GM12878 (cell line): ENCODE data around the gene SPATA3. TPM values are rescaled to one million over a fixed set of nuclear protein-coding genes. Genes with fewer than 3 reads are reported as not detected.

Source experiments
- BCL3 ChIP-seq: IDR thresholded peaks from 2 replicates; pipeline ENCODE4 v1.6.1; 2011; ENCODE audit warnings: borderline replicate concordance, low read depth, mild to moderate bottlenecking, moderate library complexity, low read length; ENCODE audit not compliant: insufficient read depth, poor library complexity, severe bottlenecking
- BHLHE40 ChIP-seq, 2 experiments: fragments of 450-650 bp in 1 of 2; IDR thresholded peaks; 2 replicates each; pipeline ENCODE4 v1.6.1; 2011 to 2017; ENCODE audit warnings: low read depth in 2 of 2, borderline replicate concordance in 1 of 2, improper control_type of control experiment in 1 of 2, low read length in 1 of 2, mild to moderate bottlenecking in 1 of 2
- HDAC6 ChIP-seq: fragments of 200-600 bp; sonication (generic); IDR thresholded peaks from one replicate; pipeline ENCODE4 v1.8.0; 2017; ENCODE audit warnings: antibody characterized with exemption; ENCODE audit not compliant: unreplicated experiment
- JUNB ChIP-seq: IDR thresholded peaks from 2 replicates; pipeline ENCODE4 v1.6.1; 2016; ENCODE audit warnings: antibody characterized with exemption, mild to moderate bottlenecking
- MEF2A ChIP-seq: IDR thresholded peaks from 2 replicates; pipeline ENCODE4 v1.6.1; 2011; ENCODE audit warnings: low read depth, mild to moderate bottlenecking, low read length, moderate library complexity; ENCODE audit not compliant: insufficient read depth
- NR2C2 ChIP-seq: IDR thresholded peaks from 2 replicates; pipeline ENCODE4 v1.6.1; 2011; ENCODE audit warnings: borderline replicate concordance, low read depth; ENCODE audit not compliant: control insufficient read depth, insufficient read length
- SIN3A ChIP-seq: IDR thresholded peaks from 2 replicates; pipeline ENCODE4 v1.6.1; 2012; ENCODE audit warnings: low read depth, low read length, improper control_type of control experiment
- SREBF1 ChIP-seq: IDR thresholded peaks from 2 replicates; pipeline ENCODE4 v1.6.1; 2012; ENCODE audit warnings: mild to moderate bottlenecking, low read length
- ZNF592 ChIP-seq: fragments of 450-650 bp; IDR thresholded peaks from 2 replicates; pipeline ENCODE4 v1.6.1; 2017; ENCODE audit warnings: mild to moderate bottlenecking, moderate library complexity
- ZNF687 ChIP-seq: fragments of 450-650 bp; IDR thresholded peaks from 2 replicates; pipeline ENCODE4 v1.6.1; 2017; ENCODE audit warnings: mild to moderate bottlenecking, moderate library complexity
- polyA plus RNA-seq, 11 experiments: library from polyadenylated mRNA; depleted of rRNA in 4 of 11; unstranded in 6 of 11; stranded (reverse) in 5 of 11; fragments of >200 nt; fragmentation: Nextera tagmentation in 4 of 11; fragmentation: Illumina TruSeq in 1 of 11; extraction: Ambion mirVana in 4 of 11; extraction: Trizol in 1 of 11; gene quantifications; 1 replicate in 1 of 11; 2 replicates in 10 of 11; pipeline versions ENCODE4 v1.2.1 to v1.2.3, GENCODE V29; 2011 to 2016; ENCODE audit warnings: inconsistent platforms in 2 of 11, missing spikeins in 2 of 11, low read depth in 1 of 11
- total RNA-seq, 4 experiments: library from RNA; depleted of rRNA in 3 of 4; stranded (reverse); fragments of >200 nt in 3 of 4; fragmentation: Illumina TruSeq in 1 of 4; extraction: Trizol in 1 of 4; gene quantifications; 2 replicates each; pipeline versions ENCODE4 v1.2.1 to v1.2.3, GENCODE V29; 2013 to 2021
- TF ChIP-seq, protein P1 (sequence below): fragments of 450-650 bp; IDR thresholded peaks from 2 replicates; pipeline ENCODE4 v1.6.1; 2018; ENCODE audit warnings: borderline replicate concordance, mild to moderate bottlenecking; ENCODE audit not compliant: partially characterized antibody
- TF ChIP-seq, protein P2 (sequence below): IDR thresholded peaks from 2 replicates; pipeline ENCODE4 v1.6.1; 2011; ENCODE audit warnings: borderline replicate concordance, low read depth, mild to moderate bottlenecking, moderate library complexity, mixed read lengths, low read length; ENCODE audit not compliant: insufficient read depth; ENCODE audit errors: extremely low read length
- TF ChIP-seq, protein P3 (sequence below): fragments of 450-650 bp; IDR thresholded peaks from 2 replicates; pipeline ENCODE4 v1.6.1; 2016; ENCODE audit warnings: mild to moderate bottlenecking

Gene SPATA3
- total and polyA plus RNA-seq, 10 of the 15 experiments (the other 5 are each of a cell fraction or from before 2014, with no cell fraction given): not detected

- TF ChIP-seq, protein P1, sequence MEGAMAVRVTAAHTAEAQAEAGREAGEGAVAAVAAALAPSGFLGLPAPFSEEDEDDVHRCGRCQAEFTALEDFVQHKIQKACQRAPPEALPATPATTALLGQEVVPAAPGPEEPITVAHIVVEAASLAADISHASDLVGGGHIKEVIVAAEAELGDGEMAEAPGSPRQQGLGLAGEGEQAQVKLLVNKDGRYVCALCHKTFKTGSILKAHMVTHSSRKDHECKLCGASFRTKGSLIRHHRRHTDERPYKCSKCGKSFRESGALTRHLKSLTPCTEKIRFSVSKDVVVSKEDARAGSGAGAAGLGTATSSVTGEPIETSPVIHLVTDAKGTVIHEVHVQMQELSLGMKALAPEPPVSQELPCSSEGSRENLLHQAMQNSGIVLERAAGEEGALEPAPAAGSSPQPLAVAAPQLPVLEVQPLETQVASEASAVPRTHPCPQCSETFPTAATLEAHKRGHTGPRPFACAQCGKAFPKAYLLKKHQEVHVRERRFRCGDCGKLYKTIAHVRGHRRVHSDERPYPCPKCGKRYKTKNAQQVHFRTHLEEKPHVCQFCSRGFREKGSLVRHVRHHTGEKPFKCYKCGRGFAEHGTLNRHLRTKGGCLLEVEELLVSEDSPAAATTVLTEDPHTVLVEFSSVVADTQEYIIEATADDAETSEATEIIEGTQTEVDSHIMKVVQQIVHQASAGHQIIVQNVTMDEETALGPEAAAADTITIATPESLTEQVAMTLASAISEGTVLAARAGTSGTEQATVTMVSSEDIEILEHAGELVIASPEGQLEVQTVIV: no peak
- 0 out of 2 replicates have a peak, but pooled peaks have one; percentile 54 for TF ChIP-seq MEF2A
- TF ChIP-seq, protein P2, sequence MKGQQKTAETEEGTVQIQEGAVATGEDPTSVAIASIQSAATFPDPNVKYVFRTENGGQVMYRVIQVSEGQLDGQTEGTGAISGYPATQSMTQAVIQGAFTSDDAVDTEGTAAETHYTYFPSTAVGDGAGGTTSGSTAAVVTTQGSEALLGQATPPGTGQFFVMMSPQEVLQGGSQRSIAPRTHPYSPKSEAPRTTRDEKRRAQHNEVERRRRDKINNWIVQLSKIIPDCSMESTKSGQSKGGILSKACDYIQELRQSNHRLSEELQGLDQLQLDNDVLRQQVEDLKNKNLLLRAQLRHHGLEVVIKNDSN: no peak
- TF ChIP-seq ZNF592: no peak
- TF ChIP-seq, protein P3, sequence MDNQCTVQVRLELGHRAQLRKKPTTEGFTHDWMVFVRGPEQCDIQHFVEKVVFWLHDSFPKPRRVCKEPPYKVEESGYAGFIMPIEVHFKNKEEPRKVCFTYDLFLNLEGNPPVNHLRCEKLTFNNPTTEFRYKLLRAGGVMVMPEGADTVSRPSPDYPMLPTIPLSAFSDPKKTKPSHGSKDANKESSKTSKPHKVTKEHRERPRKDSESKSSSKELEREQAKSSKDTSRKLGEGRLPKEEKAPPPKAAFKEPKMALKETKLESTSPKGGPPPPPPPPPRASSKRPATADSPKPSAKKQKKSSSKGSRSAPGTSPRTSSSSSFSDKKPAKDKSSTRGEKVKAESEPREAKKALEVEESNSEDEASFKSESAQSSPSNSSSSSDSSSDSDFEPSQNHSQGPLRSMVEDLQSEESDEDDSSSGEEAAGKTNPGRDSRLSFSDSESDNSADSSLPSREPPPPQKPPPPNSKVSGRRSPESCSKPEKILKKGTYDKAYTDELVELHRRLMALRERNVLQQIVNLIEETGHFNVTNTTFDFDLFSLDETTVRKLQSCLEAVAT: peak; percentile 59; the same call in 1 of the 2 replicates
- TF ChIP-seq ZNF687: peak; percentile 88; the same call in 1 of the 2 replicates
- TF ChIP-seq BHLHE40 (IDR thresholded peaks at IDR 0.05; ENCODE audit: borderline replicate concordance in 1 of 2, low read depth in 2 of 2, low read length in 1 of 2): peak in 1 of 2 experiments; percentile 42; a peak in 1 of 4 replicates
- TF ChIP-seq JUNB: peak; percentile 33
- no peak for TF ChIP-seq SIN3A
- TF ChIP-seq HDAC6: no peak
- no peak for TF ChIP-seq NR2C2
- peak; percentile 71 for TF ChIP-seq BCL3
- no peak for TF ChIP-seq SREBF1
Measured at GRCh38 chr2:230947908-230948365, 48.0 kb upstream of the SPATA3 start (continued).
